T47D (cell line): ENCODE measurements around the gene RAB11FIP5.

ENCODE experiments used
- DNase-seq, 2 experiments: peaks; one replicate each; pipeline versions ENCODE4 v3.0.0 to v3.0.0-alpha.2; 2011 to 2012; ENCODE audit warnings: low read depth in 1 of 2, low spot score in 1 of 2
- JUND ChIP-seq: IDR thresholded peaks from 2 replicates; pipeline ENCODE4 v1.6.1; 2012; ENCODE audit warnings: low read depth
- in situ Hi-C: cut with HindIII; loops from 2 replicates; pipeline ENCODE4 v1.10.0; 2016; ENCODE audit warnings: low sequenced_read_pairs, low pct_unique_long_range_greater_than_20kb

The RAB11FIP5 gene

GRCh38 chr2:73076701-73077423 lies 35.9 kb downstream of the RAB11FIP5 start:
- DNase-seq = no peak
- TF ChIP-seq JUND = no peak
- in situ Hi-C loops = no loop called here

DNA sequence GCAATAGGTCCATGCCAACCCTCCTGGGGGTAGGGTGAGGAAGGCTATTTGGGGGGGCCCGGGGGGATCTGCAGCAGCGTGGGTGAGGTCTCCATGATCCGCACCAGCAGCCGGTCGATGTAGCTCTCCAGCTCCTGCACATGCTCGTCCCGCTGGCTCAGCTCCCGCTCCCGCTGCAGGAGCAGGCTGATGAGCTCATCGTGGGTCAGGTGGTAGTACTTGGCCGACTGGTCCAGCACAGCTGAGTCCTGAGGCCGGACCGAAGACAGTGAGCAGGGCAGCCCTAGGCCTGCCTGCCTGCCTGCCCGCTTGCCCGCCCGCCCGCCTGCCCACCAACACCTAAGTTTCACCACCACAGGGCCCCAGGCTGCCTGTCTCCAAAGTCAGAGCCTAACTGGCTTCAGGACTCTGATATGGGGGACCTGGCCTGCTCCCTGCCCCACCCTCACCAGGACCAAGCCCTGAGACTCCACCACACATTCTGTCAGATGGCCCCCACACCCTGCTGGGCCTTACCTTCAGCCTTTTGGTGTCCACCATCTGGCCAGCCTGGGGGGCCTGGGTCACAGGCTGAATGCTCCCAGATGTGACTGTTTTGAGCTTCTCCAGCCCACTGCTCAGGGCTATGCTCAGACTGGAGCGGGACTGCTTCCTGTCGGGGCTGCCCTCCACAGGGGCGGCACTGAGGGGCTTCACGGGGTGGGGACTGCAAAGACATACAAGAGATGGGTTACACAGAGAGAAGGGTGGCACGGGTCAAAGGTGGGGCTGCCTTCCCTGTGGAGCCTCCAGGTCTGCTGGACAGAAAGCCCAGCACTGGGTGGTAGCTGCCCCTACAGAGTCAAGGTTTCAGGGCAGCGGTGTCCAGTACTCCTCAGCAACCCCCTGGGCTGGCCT lies 37.0 kb downstream of the RAB11FIP5 start:
- TF ChIP-seq JUND = no peak
- in situ Hi-C loops = no loop called here
- DNase-seq = no peak

DNA sequence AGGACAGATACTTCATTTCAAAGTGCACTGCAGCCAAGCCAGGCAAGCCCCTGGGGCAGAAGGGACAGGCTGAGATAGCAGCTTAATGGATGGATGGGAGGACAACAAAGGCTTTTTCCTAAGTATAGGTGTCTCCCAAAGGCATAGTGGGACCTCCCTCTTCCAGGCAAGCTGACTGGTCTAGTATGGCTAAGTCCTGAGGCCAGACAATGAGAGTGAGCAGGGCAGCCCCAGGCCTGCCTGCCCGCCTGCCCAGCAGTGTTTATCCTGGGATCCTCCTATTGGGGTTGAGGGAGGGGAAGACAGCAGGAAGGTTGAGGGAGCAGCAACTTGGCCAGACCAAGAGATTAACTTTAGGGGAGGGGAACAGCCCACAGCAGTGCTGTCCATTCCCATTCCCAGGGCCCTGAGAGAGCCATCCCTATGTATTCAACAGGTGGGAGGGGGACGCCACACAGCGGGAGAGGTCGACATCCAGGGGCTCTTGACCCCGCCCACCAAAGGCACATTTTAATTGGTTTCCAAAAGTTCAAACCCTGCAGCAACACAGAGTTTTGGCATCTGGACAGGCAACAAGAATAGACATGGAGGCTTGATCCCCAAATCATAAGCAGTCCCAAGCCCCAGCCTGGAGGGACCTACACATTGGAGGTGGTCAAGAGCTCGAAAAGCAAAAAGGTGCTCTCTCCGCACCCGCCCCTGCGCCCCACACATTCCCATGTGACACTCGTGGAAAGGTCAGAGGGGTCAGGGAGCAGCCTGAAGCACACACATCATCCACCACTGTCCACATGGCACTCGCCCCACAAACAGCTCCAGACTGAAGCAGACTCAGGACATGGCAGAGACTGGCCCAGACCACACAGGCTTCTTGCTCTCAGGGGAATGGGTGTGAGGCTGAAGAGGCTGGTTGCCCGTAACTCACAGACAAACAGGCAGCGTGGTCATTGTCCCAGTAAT lies 38.4 kb downstream of the RAB11FIP5 start:
- in situ Hi-C loops = no loop called here
- no peak for TF ChIP-seq JUND
- DNase-seq = no peak

DNA sequence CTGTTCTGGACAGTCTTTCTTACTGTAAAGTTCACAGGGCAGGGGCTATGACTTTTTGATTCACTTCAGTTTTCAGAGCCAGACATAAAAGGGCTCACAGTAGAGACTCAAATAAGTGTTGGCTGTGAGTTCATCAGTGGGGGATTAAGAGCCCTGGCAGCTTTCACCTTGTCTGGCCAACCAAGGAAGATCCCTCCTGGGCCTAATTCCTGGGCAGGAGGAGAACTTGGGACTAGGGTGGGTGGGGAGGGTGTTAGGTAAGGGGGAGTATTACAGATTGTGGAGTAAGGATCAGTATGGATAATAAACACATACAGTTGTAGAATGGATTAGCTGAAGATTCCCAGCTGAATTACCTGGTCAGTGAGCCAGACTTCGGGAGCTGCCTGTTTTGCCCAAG lies 40.3 kb downstream of the RAB11FIP5 start:
- no peak for DNase-seq
- TF ChIP-seq JUND = no peak
- in situ Hi-C loops = no loop called here

DNA sequence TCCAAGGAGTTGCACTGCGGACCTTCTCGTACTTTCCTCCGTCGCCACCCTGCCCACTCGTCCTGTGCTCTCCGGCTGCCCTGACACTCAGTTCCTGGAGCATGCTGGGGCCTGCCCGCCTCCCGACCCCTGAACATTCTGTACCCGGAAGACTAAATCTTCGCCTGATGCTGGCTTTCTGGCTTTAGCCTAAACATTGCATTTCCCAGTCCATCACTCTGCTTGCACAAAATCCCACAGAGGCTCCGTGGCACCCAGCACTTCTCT lies 40.7 kb downstream of the RAB11FIP5 start:
- TF ChIP-seq JUND = no peak
- DNase-seq = no peak
- in situ Hi-C loops = no loop called here

DNA sequence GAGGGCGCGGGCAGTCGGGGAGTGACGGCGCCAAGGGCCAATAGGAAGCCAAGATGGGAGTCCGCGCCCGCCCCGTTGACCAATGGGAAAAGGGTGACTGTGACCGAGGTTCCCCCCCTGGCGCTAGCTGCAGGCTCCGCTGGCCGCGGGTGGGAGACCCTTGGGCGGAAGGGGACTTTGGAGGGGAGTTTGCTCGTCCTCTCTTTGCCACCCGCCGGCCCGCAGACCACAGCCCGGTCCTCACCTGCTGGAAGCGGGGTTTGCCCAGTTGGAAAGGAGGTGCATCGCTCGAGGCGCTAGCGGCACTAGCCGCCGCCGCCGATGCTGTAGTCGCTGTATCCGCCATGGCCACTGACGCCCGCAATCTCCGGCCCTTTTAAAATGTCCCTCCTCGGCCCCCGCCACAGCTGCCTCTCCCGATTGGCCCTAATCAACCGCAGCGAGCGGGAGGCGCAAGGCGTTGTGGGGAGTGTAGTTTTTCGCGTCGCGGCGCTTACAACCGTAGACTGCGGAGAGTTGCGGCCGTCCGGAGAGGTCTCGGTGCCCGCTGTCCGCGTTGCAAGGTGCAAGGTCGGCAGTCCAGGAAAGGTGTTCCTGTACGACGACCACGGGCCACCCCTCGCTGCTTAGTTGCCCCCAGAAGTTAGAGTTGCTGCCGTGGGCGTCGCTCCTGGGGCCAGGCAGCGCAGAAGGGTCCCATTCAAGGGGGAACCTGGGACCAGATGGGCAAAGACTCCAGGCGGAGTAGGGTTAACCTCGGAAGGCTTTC lies 41.2 kb downstream of the RAB11FIP5 start, which contains the start of gene SFXN5:
Gene SFXN5, minus strand, starts transcription at position 353 of the 769 bp plus-strand sequence. Its CDS starts 7 bp downstream, at position 346.
- TF ChIP-seq JUND = no peak
- in situ Hi-C loops = no loop called here
- DNase-seq = peak; percentile 91 to 94

- DNase-seq = no peak
- in situ Hi-C loops = no loop called here
- no peak for TF ChIP-seq JUND
These were observed 41.9 kb downstream of the RAB11FIP5 start for GRCh38 chr2:73070643-73071359.

DNA sequence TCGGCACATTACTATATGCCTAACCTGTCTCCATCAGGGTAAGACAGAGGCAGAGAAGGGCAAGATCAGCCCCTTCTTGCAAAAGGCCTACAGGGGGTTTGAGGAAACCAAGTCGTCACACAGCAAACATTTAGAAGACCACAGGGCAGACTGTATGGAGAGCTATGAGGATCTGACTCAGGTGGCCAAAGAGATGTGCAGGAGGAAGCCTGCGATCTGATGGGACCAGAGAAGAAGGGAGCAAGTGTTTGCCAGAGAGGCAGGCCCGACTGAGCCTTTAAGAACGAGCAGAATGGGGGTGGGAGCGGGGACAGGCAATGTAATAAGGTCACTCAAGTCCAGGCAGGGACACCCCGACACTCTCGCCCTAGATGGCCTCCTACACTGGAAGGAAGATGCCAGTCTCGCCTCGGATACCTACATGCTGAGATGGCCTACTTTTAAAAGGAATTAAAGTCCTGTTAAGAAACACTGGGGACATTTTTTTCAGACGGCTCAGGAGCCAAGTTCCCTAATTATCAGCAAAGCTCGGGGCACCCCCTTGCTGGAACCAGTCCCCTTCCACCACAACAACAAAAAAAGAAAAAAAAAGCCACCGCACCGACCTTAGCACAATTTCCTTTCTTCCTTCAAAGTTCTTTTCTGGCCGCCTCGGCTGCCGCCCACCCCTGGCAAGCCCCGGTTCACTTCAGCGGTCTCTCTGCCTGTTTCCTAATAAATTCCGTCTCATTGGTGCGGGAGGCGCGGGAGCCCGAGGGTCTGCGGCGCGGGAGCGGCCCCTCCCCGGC lies 42.7 kb downstream of the RAB11FIP5 start:
- no peak for DNase-seq
- in situ Hi-C loops = no loop called here
- TF ChIP-seq JUND = no peak

DNA sequence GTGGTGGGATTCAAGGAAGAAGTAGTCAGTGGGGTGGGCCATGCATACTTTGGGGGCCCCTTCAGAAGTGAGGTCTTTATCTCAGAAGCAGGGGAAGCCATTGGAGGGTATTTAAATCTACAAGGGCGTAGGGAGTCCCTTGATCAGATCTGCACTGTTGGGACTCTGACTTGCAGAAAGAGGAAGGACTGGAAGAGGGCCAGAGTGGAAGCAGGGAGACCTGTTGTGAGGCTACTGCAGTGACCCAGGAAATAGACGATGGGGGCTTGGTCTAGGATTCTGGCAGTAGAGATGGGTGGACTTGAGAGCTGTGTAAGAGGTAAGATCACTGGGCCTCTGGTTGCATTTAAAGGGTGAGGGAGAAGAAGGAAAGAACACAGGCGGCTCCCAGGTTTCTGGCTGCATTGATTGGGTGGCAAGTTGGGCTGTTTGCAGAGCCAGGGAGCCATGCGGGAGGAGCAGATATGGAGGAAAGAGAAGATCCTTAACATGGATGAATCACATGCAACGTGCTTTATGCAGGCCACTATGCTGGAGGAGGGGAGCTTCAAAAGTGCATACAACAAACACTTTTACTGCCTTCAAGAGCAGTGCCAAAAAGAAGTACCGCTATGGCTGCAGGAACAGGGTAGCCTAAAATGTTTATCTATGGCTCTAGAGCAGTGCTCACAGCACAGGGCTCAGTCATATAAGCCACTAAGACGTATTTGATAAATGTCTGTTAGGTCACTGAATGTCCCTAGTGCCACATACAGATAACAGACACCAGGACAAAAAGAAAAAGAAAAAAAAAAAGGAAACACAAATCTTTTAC lies 43.5 kb downstream of the RAB11FIP5 start:
- in situ Hi-C loops = no loop called here
- DNase-seq = no peak
- TF ChIP-seq JUND = no peak

GRCh38 chr2:73068147-73068546 lies 44.6 kb downstream of the RAB11FIP5 start:
- no peak for TF ChIP-seq JUND
- DNase-seq = no peak
- in situ Hi-C loops = no loop called here
